Gastrocnemius medialis (tissue), 4 donors: ENCODE measurements around the gene EGLN1. TPM values are rescaled to one million over a fixed set of nuclear protein-coding genes. Genes with fewer than 3 reads are reported as not detected.

Experiments
- ATAC-seq, 2 donors: fragments of 150-250 bp; one replicate each; pipeline ENCODE4 v1.9.1; 2016
- DNase-seq, 2 donors: peaks; one replicate each; pipeline ENCODE4 v3.0.0-alpha.2; 2019
- H3K27ac ChIP-seq, 4 donors: fragments of 200-600 bp; sonication (generic); 1 replicate in 1 of 4; 2 replicates in 3 of 4; pipeline ENCODE4 v1.5.1; 2016 to 2018; ENCODE audit warnings: mild to moderate bottlenecking in 2 of 4, moderate library complexity in 1 of 4
- H3K27me3 ChIP-seq, 3 donors: fragments of 200-600 bp; sonication (generic) in 2 of 3; 1 replicate in 1 of 3; 2 replicates in 2 of 3; pipeline versions ENCODE4 v1.5.1 to v1.6.0; 2016 to 2019; ENCODE audit warnings: mild to moderate bottlenecking in 1 of 3, moderate library complexity in 1 of 3
- H3K36me3 ChIP-seq, 2 donors: fragments of 200-600 bp; sonication (generic) in 1 of 2; one replicate each; pipeline ENCODE4 v1.5.1; 2017 to 2018
- H3K4me1 ChIP-seq, 2 donors: fragments of 200-600 bp; sonication (generic) in 1 of 2; one replicate each; pipeline ENCODE4 v1.5.1; 2016 to 2017; ENCODE audit warnings: mild to moderate bottlenecking in 2 of 2
- H3K4me3 ChIP-seq, 4 donors: fragments of 200-600 bp; sonication (generic) in 3 of 4; 1 replicate in 1 of 4; 2 replicates in 3 of 4; pipeline ENCODE4 v1.5.1; 2016 to 2019; ENCODE audit warnings: mild to moderate bottlenecking in 2 of 4
- H3K9me3 ChIP-seq, 3 donors: fragments of 200-600 bp; sonication (generic) in 2 of 3; 1 replicate in 1 of 3; 2 replicates in 2 of 3; pipeline ENCODE4 v1.5.1; 2016 to 2019
- CTCF ChIP-seq, 5 experiments: fragments of 450-650 bp in 3 of 5; fragments of 200-600 bp in 2 of 5; sonication (generic) in 2 of 5; IDR thresholded peaks in 4 of 5; conservative IDR thresholded peaks in 1 of 5; 1 replicate in 4 of 5; 2 replicates in 1 of 5; pipeline ENCODE4 v1.5.1; 2016 to 2019; ENCODE audit warnings: antibody characterized with exemption in 5 of 5, mild to moderate bottlenecking in 3 of 5, moderate library complexity in 3 of 5
- POLR2A ChIP-seq, 2 donors: fragments of 450-650 bp; IDR thresholded peaks; one replicate each; pipeline ENCODE4 v1.6.1; 2017; ENCODE audit warnings: antibody characterized with exemption in 2 of 2, mild to moderate bottlenecking in 2 of 2, moderate library complexity in 2 of 2
- in situ Hi-C, 4 donors: fragments of 200-750 bp; cut with MboI; loops; one replicate each; pipeline versions ENCODE4 v1.15.0 to v1.8.0; 2017; ENCODE audit warnings: low sequenced_read_pairs in 4 of 4
- intact Hi-C: fragments of 100-400 bp; cut with DNase I; formaldehyde crosslinking; loops from one replicate; pipeline ENCODE4 v1.15.1; 2023; ENCODE audit warnings: low total_unique reads
- total RNA-seq, 4 donors: library from RNA; depleted of rRNA; stranded (reverse); fragments of >200 nt; gene quantifications; one replicate each; pipeline versions ENCODE4 v1.1.0 to v1.2.3, GENCODE V29; 2016

The EGLN1 gene
- total RNA-seq, 4 donors from 2014 or later, result 500 to 862 (median 706) TPM

DNA sequence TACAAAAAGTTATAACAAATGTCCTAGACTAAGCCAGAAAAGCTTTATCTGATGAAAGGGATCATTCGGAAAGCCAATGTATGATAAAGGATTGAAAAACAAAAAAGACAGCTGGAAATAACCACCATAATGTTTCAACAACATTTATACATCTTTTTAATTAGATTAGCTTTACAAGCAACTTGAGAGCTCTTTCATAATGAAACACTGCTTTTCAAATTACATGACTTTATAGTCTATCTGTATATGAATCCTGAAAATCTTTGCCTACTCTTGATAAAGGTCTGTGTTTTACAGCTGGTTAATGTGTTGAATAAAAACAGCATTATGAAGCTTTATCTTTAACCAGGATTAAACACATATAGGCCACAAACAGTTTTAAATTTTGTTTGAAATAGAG lies 58.5 kb downstream of the EGLN1 start:
- ATAC-seq, result no peak
- DNase-seq, result no peak
- H3K9me3 ChIP-seq, result no peaks in the 10 kb centered on the region
- intact Hi-C loops, result no loop called here
- in situ Hi-C loops, result loop anchor here in 2 of 4 donors (5.0 to 10.0 kb wide), 2 partner anchors 51 to 224 kb away; no protein-coding TSS in a partner anchor
- H3K4me3 ChIP-seq, result no peak overlapping the region
- no peaks in the 10 kb centered on the region for H3K27me3 ChIP-seq
- no peak for TF ChIP-seq CTCF (IDR thresholded peaks at IDR 0.05 in 4 of 5, conservative IDR thresholded peaks at IDR 0.05 in 1 of 5)
- TF ChIP-seq POLR2A (IDR thresholded peaks at IDR 0.05), result no peak
- H3K36me3 ChIP-seq, result peaks cover 0 to 67% of the 10 kb centered on the region in 2 donors
- peak overlapping the region; percentile 19 to 84 (median 52) for H3K27ac ChIP-seq
- H3K4me1 ChIP-seq, result peaks cover 20 to 39% of the 10 kb centered on the region in 2 donors

DNA sequence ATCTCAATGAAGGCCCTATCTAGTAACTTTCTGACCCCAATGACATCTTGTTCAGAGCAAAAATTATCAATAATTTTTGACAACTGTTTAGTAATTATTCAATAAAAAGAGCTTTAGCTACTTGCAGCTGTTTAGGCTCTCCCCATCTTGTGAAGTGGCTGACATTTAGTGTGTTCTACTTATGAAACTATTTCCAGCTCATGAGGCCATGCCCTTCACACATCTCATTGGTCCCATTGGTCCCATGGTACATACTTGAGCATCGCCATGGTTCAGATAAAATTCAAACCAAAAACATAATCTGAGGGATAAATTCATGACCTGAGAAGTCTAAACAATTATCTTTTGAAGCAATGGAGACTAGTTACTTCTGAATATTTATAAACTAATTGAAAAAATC lies 59.8 kb downstream of the EGLN1 start:
- Histone ChIP-seq H3K4me1 (peaks cover 31 to 50% of the 10 kb centered on the region in 2 donors), H3K27ac (peak overlapping the region; percentile 76 to 87 (median 82)), H3K36me3 (peaks cover 0 to 54% of the 10 kb centered on the region in 2 donors), H3K27me3 (no peaks in the 10 kb centered on the region), H3K4me3 (no peak overlapping the region), H3K9me3 (no peaks in the 10 kb centered on the region)
- DNase-seq (no peak), ATAC-seq (no peak)
- in situ Hi-C loops, result loop anchor here in 2 of 4 donors (5.0 to 10.0 kb wide), 2 partner anchors 52 to 225 kb away; no protein-coding TSS in a partner anchor
- TF ChIP-seq CTCF (IDR thresholded peaks at IDR 0.05 in 4 of 5, conservative IDR thresholded peaks at IDR 0.05 in 1 of 5) (no peak), POLR2A (IDR thresholded peaks at IDR 0.05) (no peak)
- intact Hi-C loops, result no loop called here

DNA sequence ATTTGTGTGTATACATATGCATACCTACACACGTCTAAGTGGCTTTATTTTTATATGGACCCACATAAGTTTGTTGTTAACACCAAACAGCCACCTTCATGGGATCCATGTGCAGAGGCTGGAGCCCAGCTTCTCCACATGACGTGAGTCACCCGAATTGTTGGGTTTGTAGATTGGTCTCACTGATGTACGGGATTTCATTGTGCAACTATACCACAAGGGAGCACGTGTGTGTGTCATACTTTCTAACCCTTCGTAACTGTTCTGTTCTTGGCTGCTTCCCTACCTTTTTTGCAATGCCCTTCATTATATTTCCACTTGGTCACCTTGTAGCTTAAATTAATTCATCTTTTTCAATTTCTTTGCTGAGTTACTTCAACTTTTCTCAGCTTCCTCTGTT lies 63.0 kb downstream of the EGLN1 start:
- Histone ChIP-seq H3K36me3 (peaks cover 0 to 22% of the 10 kb centered on the region in 2 donors), H3K27me3 (no peaks in the 10 kb centered on the region), H3K4me1 (peaks cover 32 to 45% of the 10 kb centered on the region in 2 donors), H3K9me3 (no peaks in the 10 kb centered on the region), H3K4me3 (no peak overlapping the region), H3K27ac (peak overlapping the region; percentile 76 to 87 (median 82))
- ATAC-seq (peak; percentile 88 to 92), DNase-seq (peak; percentile 85 to 87)
- in situ Hi-C loops (loop anchor here in 2 of 4 donors (5.0 to 10.0 kb wide), 2 partner anchors 238 to 246 kb away; no protein-coding TSS in a partner anchor), intact Hi-C loops (loop anchor here (1.0 to 2.0 kb wide), 4 partner anchors 23 to 170 kb away; partner anchors contain the start of gene TSNAX)
- TF ChIP-seq CTCF (IDR thresholded peaks at IDR 0.05 in 4 of 5, conservative IDR thresholded peaks at IDR 0.05 in 1 of 5) (no peak), POLR2A (IDR thresholded peaks at IDR 0.05) (peak; percentile 44 to 55)

DNA sequence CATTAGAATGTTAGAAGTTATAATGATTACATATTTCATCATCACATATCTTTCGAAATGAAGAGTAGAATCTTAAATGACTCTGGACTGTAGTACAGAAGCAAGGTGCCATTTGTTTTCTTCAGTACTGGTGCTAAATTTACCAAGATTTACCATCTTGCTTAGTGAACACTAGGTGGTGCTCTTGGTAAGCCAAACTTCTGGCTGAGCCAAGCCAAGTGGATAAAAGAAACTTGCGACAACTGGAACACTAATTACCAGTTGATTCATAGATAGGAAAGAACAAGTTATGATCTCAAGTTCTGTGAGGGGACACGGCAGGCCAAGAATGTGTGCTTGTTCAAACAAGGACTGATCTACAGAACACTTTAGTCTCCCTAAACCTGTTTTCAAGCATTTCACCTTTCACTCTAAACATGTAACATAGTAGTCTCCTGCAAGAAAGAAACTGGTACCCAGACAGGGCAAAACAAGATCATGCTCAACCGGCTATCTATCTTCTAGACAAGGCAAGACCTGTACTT lies 64.2 kb downstream of the EGLN1 start:
- Histone ChIP-seq H3K27me3 (no peaks in the 10 kb centered on the region), H3K4me3 (peak overlapping the region in 1 of 4 donors; percentile 10), H3K27ac (peak overlapping the region; percentile 76 to 87 (median 82)), H3K36me3 (peaks cover 0 to 18% of the 10 kb centered on the region in 2 donors), H3K9me3 (no peaks in the 10 kb centered on the region), H3K4me1 (peaks cover 28 to 34% of the 10 kb centered on the region in 2 donors)
- TF ChIP-seq CTCF (IDR thresholded peaks at IDR 0.05 in 4 of 5, conservative IDR thresholded peaks at IDR 0.05 in 1 of 5), result peak; percentile 75 to 85 (median 81)
- peak in 1 of 2 donors; percentile 43 for TF ChIP-seq POLR2A (IDR thresholded peaks at IDR 0.05)
- DNase-seq (peak; percentile 63 to 68), ATAC-seq (peak; percentile 75 to 78)
- in situ Hi-C loops, result loop anchor here in 2 of 4 donors (5.0 to 10.0 kb wide), 2 partner anchors 239 to 247 kb away; no protein-coding TSS in a partner anchor
- intact Hi-C loops, result loop anchor here (1.0 to 2.0 kb wide), 5 partner anchors 53 to 245 kb away; partner anchors contain the start of gene TSNAX
